ENCODE results near the gene CALHM3.

Gene CALHM3

DNA sequence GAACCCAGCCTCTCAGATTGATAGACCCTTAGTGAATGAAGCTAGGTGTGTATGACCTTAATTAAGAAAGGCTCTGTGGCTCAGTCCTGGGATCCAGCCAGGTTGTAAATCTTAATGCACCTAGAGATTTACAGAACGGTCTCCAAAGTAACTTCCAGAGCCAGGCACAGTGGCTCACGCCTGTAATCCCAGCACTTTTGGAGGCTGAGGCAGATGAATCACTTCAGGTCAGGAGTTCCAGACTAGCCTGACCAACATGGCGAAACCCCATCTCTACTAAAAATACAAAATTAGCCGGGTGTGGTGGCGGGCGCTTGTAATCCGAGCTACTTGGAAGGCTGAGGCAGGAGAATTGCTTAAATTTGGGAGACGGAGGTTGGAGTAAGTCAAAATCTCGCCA, 51.2 kb downstream of the CALHM3 start:
- DNase-seq (ENCODE audit: low read depth) = no peak
- TF ChIP-seq, protein P1, sequence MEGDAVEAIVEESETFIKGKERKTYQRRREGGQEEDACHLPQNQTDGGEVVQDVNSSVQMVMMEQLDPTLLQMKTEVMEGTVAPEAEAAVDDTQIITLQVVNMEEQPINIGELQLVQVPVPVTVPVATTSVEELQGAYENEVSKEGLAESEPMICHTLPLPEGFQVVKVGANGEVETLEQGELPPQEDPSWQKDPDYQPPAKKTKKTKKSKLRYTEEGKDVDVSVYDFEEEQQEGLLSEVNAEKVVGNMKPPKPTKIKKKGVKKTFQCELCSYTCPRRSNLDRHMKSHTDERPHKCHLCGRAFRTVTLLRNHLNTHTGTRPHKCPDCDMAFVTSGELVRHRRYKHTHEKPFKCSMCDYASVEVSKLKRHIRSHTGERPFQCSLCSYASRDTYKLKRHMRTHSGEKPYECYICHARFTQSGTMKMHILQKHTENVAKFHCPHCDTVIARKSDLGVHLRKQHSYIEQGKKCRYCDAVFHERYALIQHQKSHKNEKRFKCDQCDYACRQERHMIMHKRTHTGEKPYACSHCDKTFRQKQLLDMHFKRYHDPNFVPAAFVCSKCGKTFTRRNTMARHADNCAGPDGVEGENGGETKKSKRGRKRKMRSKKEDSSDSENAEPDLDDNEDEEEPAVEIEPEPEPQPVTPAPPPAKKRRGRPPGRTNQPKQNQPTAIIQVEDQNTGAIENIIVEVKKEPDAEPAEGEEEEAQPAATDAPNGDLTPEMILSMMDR (conservative IDR thresholded peaks at IDR 0.05; ENCODE audit: low read length) = no peak
- no peak overlapping the region for H3K4me3 ChIP-seq (ENCODE audit: low read length)

DNA sequence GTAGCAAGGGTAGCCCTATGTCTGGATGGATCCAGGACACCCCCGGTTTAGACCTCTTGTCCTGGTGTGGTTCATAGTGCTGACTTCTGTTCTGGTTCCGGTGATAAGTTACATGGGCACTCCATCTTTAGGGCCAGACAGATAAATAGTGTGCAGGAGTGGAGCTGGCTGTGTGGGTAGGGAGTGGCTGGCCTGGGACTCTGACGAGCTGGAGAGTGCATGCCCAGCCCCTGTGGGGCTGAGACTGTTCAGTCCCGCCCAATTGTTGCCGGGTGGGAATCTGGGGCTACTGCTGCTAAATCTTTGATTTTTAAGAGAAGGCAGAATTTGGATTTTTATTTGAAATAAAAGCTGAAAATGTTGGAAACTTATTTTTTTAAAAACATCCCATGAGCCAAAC, 55.3 kb downstream of the CALHM3 start:
- TF ChIP-seq, protein P1 (conservative IDR thresholded peaks at IDR 0.05; ENCODE audit: low read length) = no peak
- no peak for DNase-seq (ENCODE audit: low read depth)
- H3K4me3 ChIP-seq (ENCODE audit: low read length) = no peak overlapping the region
